ENCODE data around the gene TMEM117.
"Not testable (repeated sequence)": the region's sequence is repeated elsewhere in the genome, so short reads cannot be mapped to it uniquely, and the experiment has no call there.

The TMEM117 gene

DNA sequence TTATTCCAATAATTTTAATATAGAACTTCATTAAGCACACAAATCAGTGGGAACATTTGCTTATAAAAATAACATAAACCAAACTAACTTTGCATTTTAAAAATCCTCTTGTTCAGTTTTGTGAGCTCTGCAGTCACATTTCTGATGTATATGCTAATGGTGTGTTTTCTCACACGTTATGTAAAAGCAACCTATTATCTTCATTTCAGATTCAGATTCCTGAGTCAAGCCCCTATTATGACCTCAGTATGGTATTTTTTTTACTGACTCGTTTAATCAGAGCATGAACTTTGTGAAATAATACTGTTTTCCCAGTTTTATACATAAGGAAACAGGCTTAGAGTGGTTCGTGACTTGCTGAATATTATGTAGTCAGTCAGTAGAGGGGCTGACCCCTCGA is 394.0 kb downstream of the TMEM117 start:
- H3K4me3 ChIP-seq (ENCODE audit: low read depth, low read length): no peak overlapping the region
- TF ChIP-seq, protein P1, sequence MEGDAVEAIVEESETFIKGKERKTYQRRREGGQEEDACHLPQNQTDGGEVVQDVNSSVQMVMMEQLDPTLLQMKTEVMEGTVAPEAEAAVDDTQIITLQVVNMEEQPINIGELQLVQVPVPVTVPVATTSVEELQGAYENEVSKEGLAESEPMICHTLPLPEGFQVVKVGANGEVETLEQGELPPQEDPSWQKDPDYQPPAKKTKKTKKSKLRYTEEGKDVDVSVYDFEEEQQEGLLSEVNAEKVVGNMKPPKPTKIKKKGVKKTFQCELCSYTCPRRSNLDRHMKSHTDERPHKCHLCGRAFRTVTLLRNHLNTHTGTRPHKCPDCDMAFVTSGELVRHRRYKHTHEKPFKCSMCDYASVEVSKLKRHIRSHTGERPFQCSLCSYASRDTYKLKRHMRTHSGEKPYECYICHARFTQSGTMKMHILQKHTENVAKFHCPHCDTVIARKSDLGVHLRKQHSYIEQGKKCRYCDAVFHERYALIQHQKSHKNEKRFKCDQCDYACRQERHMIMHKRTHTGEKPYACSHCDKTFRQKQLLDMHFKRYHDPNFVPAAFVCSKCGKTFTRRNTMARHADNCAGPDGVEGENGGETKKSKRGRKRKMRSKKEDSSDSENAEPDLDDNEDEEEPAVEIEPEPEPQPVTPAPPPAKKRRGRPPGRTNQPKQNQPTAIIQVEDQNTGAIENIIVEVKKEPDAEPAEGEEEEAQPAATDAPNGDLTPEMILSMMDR (IDR thresholded peaks at IDR 0.05; ENCODE audit: low read depth, low read length, missing control alignments): no peak
- no peak for DNase-seq (ENCODE audit: low read depth)

DNA sequence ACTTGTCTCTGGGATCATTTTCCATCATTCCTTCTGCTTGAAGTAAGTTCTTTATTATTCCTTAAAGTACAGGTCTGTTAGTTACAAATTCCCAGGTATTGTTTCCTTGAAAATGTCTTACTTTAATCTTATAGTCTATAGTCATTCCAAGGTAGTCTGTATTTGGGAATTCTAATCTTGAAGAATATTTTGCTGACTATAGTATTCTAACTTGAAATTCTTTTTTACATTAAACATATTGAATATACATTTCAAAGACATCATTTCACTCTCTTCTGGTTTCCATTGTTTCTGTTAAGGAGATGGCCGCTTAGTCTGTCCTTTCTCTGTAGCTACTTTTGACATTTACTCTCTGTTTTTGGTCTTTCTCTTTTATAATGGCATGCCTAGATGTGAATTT is 399.8 kb downstream of the TMEM117 start:
- DNase-seq (ENCODE audit: low read depth): no peak
- no peak overlapping the region for H3K4me3 ChIP-seq (ENCODE audit: low read depth, low read length)
- TF ChIP-seq, protein P1 (IDR thresholded peaks at IDR 0.05; ENCODE audit: low read depth, low read length, missing control alignments): no peak

DNA sequence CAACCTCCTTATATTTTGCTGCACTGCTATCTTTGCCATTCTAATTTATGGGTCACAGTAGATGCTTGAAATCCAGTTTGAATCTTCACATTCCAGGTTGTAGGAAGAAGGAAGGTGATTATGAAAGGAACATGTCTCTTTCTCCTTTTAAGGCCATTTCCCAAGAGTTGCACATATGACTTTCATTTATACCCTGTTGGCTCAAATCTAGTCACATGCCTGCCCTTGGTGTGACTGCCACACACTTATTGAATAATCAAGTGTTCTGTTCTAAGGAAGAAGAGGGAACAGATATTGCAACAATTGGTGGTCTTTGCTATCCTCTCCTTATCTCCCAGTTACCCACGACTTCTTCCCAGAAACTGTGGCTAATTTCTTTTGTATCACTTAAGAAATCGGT is 404.3 kb downstream of the TMEM117 start:
- TF ChIP-seq, protein P1 (IDR thresholded peaks at IDR 0.05; ENCODE audit: low read depth, low read length, missing control alignments): no peak
- no peak for DNase-seq (ENCODE audit: low read depth)

DNA sequence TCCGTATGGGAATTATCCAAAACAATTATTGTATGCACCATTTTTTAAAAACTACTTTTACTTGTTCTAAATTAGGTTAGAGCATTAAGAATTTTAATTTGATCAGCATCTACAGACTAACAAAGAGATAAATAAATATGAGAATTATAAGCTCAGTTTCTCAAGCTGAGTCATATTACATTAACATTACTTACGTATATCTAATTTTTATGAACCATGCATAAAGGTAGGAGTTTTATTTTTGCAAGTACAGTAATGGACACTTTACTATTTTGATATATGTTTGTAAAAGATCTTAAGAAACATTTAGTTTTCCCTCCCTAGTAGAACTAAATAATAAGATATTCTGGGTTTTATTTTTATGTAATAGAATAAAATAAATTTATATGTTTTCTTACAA is 410.1 kb downstream of the TMEM117 start:
- H3K4me3 ChIP-seq (ENCODE audit: low read depth, low read length): no peak overlapping the region
- TF ChIP-seq, protein P1 (IDR thresholded peaks at IDR 0.05; ENCODE audit: low read depth, low read length, missing control alignments): no peak
- DNase-seq (ENCODE audit: low read depth): no peak

More for the DNA sequence above, 404.3 kb downstream of the TMEM117 start:
- H3K4me3 ChIP-seq (ENCODE audit: low read depth, low read length): no peak overlapping the region

DNA sequence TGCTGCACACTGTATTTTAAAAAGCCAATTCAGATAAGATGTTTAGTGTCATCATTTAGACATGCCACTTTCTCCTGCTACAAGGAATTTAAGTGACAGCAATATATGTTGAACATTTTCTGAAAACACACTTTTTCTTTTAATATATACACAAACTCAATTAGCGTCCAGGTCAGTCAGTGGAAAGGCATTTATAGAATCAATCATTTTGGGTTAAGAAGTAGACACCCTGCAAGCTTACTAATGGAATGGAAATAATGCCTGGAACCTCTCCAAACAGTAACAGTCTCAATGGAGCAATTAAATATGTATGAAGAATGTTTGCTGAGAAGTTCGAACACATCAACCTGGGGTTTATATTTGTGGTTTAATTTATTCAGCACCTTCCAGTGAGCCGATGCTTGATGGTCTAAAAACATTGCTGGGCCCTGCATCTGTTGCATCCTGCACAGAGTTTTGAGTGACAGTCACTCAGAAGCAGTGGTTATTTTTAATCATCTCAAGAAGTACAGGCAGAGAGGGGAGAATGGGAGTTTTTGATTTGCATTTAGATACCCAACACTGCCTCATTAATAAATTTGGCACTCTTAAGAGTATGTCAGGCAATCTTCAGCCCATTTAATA is 410.7 kb downstream of the TMEM117 start:
- TF ChIP-seq, protein P1 (IDR thresholded peaks at IDR 0.05; ENCODE audit: low read depth, low read length, missing control alignments): no peak
- DNase-seq (ENCODE audit: low read depth): no peak
- no peak overlapping the region for H3K4me3 ChIP-seq (ENCODE audit: low read depth, low read length)

DNA sequence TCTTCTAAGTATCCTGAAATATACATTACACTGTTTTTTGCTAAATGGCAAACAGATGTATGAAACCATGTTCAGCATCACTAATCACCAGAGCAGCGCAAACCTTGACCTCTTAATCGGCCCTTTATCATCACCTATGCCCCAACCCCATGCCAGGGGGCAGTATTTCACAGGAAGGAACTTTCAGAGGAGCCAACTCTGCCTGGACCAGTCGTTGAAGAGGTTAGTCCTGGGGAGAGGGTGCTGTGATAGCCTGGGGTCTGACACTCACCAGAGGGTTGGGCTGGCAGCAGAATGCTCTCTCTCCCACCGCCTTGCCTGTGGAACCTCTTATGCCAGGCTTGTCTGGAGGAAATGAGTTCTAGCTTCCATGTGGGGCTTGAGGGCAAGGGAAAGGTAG is 411.7 kb downstream of the TMEM117 start:
- no peak for DNase-seq (ENCODE audit: low read depth)
- no peak overlapping the region for H3K4me3 ChIP-seq (ENCODE audit: low read depth, low read length)
- TF ChIP-seq, protein P1 (IDR thresholded peaks at IDR 0.05; ENCODE audit: low read depth, low read length, missing control alignments): peak; percentile 7

DNA sequence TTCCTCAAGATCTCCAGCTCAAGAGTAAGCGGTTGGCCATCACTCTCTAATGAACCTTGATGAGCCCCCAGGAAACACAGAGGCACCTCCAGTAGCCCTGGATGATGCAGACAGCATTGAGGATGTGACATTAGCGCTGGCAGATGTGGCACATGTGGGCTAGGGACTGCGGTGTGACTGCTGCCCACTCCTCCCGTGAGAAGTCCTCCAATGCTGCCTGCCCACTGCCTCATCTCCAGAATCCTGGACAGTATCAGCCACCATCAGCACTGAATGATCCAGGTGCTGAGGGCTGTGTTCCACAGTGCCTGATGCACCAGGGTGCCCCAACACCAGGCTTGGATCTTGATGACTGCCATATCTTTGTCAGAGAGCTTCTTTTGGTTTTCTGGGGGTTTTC is 412.6 kb downstream of the TMEM117 start:
- TF ChIP-seq, protein P1 (IDR thresholded peaks at IDR 0.05; ENCODE audit: low read depth, low read length, missing control alignments): no peak
- DNase-seq (ENCODE audit: low read depth): no peak
- no peak overlapping the region for H3K4me3 ChIP-seq (ENCODE audit: low read depth, low read length)

DNA sequence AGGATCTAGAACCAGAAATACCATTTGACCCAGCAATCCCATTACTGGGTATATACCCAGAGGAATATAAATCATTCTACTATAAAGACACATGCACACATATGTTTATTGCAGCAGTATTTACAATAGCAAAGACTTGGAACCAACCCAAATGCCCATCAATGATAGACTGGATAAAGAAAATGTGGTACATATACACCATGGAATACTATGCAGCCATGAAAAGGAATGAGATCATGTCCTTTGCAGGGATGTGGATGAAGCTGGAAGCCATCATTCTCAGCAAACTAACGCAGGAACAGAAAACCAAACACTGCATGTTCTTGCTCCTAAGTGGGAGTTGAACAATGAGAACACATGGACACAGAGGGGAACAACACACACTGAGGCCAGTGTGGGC is 414.6 kb downstream of the TMEM117 start:
- not testable (repeated sequence) for DNase-seq (ENCODE audit: low read depth); H3K4me3 ChIP-seq (ENCODE audit: low read depth, low read length)

All from GM12864 (cell line).